Suprapubic skin (tissue), 4 donors: ENCODE results near the gene NCOA4.

Experiments
- EP300 ChIP-seq: sonication (generic); formaldehyde crosslinking; IDR thresholded peaks from one replicate; pipeline ENCODE4 v1.6.1; 2017; ENCODE audit warnings: antibody characterized with exemption
- POLR2A ChIP-seq, 2 donors: fragments of 450-650 bp; IDR thresholded peaks; one replicate each; pipeline ENCODE4 v1.6.1; 2017; ENCODE audit warnings: antibody characterized with exemption in 2 of 2, mild to moderate bottlenecking in 2 of 2, moderate library complexity in 2 of 2
- POLR2AphosphoS5 ChIP-seq, 3 donors: sonication (generic); formaldehyde crosslinking; IDR thresholded peaks; one replicate each; pipeline ENCODE4 v1.6.1; 2017; ENCODE audit warnings: antibody characterized with exemption in 3 of 3
- TF ChIP-seq, protein P1 (sequence below), 2 donors: fragments of 200-600 bp in 1 of 2; fragments of 450-650 bp in 1 of 2; sonication (generic) in 1 of 2; IDR thresholded peaks; one replicate each; pipeline ENCODE4 v1.5.1; 2016 to 2019; ENCODE audit warnings: antibody characterized with exemption in 2 of 2, mild to moderate bottlenecking in 1 of 2, moderate library complexity in 1 of 2

DNA sequence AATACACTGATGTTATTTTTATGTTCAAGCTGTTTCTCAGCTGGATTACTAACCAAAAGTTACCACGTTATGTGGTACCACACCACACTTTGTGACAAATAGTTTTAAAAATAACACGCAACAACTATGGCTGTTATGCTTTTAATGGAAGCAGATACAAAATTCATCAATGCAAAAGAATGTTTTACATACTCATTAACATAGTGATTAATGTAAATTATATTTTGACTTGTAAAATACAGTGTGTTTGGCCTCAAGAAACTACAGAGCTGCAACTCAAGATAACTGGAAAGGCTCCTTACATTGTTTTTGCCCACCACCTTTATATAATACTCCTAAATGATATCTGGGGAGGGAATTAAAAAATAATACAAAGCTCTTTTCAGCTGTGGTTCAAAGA, 25.5 kb downstream of the NCOA4 start:
- TF ChIP-seq, protein P1, sequence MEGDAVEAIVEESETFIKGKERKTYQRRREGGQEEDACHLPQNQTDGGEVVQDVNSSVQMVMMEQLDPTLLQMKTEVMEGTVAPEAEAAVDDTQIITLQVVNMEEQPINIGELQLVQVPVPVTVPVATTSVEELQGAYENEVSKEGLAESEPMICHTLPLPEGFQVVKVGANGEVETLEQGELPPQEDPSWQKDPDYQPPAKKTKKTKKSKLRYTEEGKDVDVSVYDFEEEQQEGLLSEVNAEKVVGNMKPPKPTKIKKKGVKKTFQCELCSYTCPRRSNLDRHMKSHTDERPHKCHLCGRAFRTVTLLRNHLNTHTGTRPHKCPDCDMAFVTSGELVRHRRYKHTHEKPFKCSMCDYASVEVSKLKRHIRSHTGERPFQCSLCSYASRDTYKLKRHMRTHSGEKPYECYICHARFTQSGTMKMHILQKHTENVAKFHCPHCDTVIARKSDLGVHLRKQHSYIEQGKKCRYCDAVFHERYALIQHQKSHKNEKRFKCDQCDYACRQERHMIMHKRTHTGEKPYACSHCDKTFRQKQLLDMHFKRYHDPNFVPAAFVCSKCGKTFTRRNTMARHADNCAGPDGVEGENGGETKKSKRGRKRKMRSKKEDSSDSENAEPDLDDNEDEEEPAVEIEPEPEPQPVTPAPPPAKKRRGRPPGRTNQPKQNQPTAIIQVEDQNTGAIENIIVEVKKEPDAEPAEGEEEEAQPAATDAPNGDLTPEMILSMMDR (IDR thresholded peaks at IDR 0.05): no peak
- no peak for TF ChIP-seq POLR2AphosphoS5 (IDR thresholded peaks at IDR 0.05)
- TF ChIP-seq POLR2A (IDR thresholded peaks at IDR 0.05): no peak
- no peak for TF ChIP-seq EP300
